A549 (cell line): ENCODE results near the gene ZNF827. TPM values are rescaled to one million over a fixed set of nuclear protein-coding genes. Genes with fewer than 3 reads are reported as not detected.

Source experiments
- ATAC-seq, 2 experiments: fragments of 200-7000 bp in 1 of 2; fragments of >200 bp in 1 of 2; cut with Nextera tagmentation in 1 of 2; cut with Tn5 transposase in 1 of 2; 3 replicates each; pipeline versions ENCODE4 v1.8.0 to v1.9.1; 2018 to 2020; ENCODE audit warnings: mild to moderate bottlenecking in 1 of 2, moderate library complexity in 1 of 2
- CTCF ChIA-PET: fragments of 300-600 bp; sonication (Branson Sonifier 250); formaldehyde crosslinking; extraction: SDS; loops from one replicate; lab custom pipeline; 2021; ENCODE audit warnings: antibody characterized with exemption, inconsistent platforms; lab: Yijun Ruan, JAX
- POLR2A ChIA-PET: fragments of 350-600 bp; formaldehyde crosslinking; extraction: SDS; loops from one replicate; lab custom pipeline; 2021; ENCODE audit warnings: antibody characterized with exemption, inconsistent platforms; lab: Yijun Ruan, JAX
- DNase-seq, 2 experiments: peaks; one replicate each; pipeline versions ENCODE4 v3.0.0 to v3.0.0-alpha.2; 2011 to 2016; ENCODE audit warnings: low read depth in 1 of 2, low spot score in 1 of 2
- FAIRE-seq: peaks from 2 replicates; lab custom pipeline; 2011; peaks lifted over from hg19 to GRCh38; lab: Jason Lieb, UNC
- H3K27ac ChIP-seq, 2 experiments: fragments of >200 bp; sonication (Bioruptor Twin); formaldehyde crosslinking; 3 replicates each; pipeline ENCODE4 v1.5.1; 2016 to 2017
- H3K4me1 ChIP-seq: fragments of >200 bp; sonication (Bioruptor Twin); formaldehyde crosslinking; 3 replicates; pipeline ENCODE4 v1.6.1; 2016
- H3K4me2 ChIP-seq: fragments of >200 bp; sonication (Bioruptor Twin); formaldehyde crosslinking; 3 replicates; pipeline ENCODE4 v1.6.1; 2016
- H3K4me3 ChIP-seq: fragments of >200 bp; sonication (Bioruptor Twin); formaldehyde crosslinking; 3 replicates; pipeline ENCODE4 v1.5.1; 2016
- H3K9me3 ChIP-seq: fragments of >200 bp; sonication (Bioruptor Twin); formaldehyde crosslinking; 3 replicates; pipeline ENCODE4 v1.6.1; 2016
- BCL3 ChIP-seq: fragments of >200 bp; sonication (Bioruptor Twin); formaldehyde crosslinking; IDR thresholded peaks from 3 replicates; pipeline ENCODE4 v1.6.1; 2016
- BHLHE40 ChIP-seq: IDR thresholded peaks from 2 replicates; pipeline ENCODE4 v1.6.1; 2012; ENCODE audit warnings: low read depth, low read length, inconsistent platforms
- CBX2 ChIP-seq: fragments of 200-600 bp; sonication (generic); IDR thresholded peaks from 2 replicates; pipeline ENCODE4 v1.6.1; 2016; ENCODE audit warnings: low read depth, mild to moderate bottlenecking, borderline replicate concordance
- CBX8 ChIP-seq: fragments of 200-600 bp; sonication (generic); IDR thresholded peaks from 2 replicates; pipeline ENCODE4 v1.6.1; 2016
- CEBPB ChIP-seq, 2 experiments: fragments of >200 bp in 1 of 2; sonication (Bioruptor Twin) in 1 of 2; formaldehyde crosslinking in 1 of 2; IDR thresholded peaks; 2 replicates each; pipeline ENCODE4 v1.6.1; 2012 to 2016
- CTCF ChIP-seq: fragments of >200 bp; sonication (Bioruptor Twin); formaldehyde crosslinking; IDR thresholded peaks from 3 replicates; pipeline ENCODE4 v1.5.1; 2016
- E2F6 ChIP-seq: IDR thresholded peaks from 2 replicates; pipeline ENCODE4 v1.6.1; 2012; ENCODE audit warnings: low read depth, borderline replicate concordance
- EHF ChIP-seq: fragments of 250-450 bp; sonication (Bioruptor Pico); IDR thresholded peaks from 2 replicates; pipeline ENCODE4 v1.5.0; 2020; ENCODE audit warnings: mild to moderate bottlenecking
- FOSB ChIP-seq: fragments of 250-450 bp; sonication (Bioruptor Pico); IDR thresholded peaks from 2 replicates; pipeline ENCODE4 v1.5.0; 2020; ENCODE audit warnings: mild to moderate bottlenecking, moderate library complexity
- FOXS1 ChIP-seq: fragments of 250-450 bp; sonication (Bioruptor Pico); IDR thresholded peaks from 2 replicates; pipeline ENCODE4 v1.5.0; 2020; ENCODE audit warnings: mild to moderate bottlenecking, moderate library complexity
- GATA3 ChIP-seq: IDR thresholded peaks from 2 replicates; pipeline ENCODE4 v1.6.1; 2012; ENCODE audit warnings: borderline replicate concordance
- HDAC2 ChIP-seq: fragments of 200-600 bp; sonication (generic); IDR thresholded peaks from 2 replicates; pipeline ENCODE4 v1.6.1; 2016
- HES2 ChIP-seq: fragments of >200 bp; sonication (Bioruptor Twin); formaldehyde crosslinking; IDR thresholded peaks from 2 replicates; pipeline ENCODE4 v1.6.1; 2016
- HEYL ChIP-seq: fragments of 250-450 bp; sonication (Bioruptor Pico); IDR thresholded peaks from 2 replicates; pipeline ENCODE4 v1.8.0; 2021; ENCODE audit warnings: mild to moderate bottlenecking, moderate library complexity
- HOXA7 ChIP-seq: fragments of 250-450 bp; sonication (Bioruptor Pico); IDR thresholded peaks from 2 replicates; pipeline ENCODE4 v1.5.0; 2020; ENCODE audit warnings: mild to moderate bottlenecking, moderate library complexity
- HOXB13 ChIP-seq: fragments of 250-450 bp; sonication (Bioruptor Pico); IDR thresholded peaks from 2 replicates; pipeline ENCODE4 v1.5.0; 2020; ENCODE audit warnings: low read depth, mild to moderate bottlenecking, moderate library complexity
- KDM5A ChIP-seq: fragments of 200-600 bp; sonication (generic); IDR thresholded peaks from 2 replicates; pipeline ENCODE4 v1.6.1; 2016; ENCODE audit warnings: antibody characterized with exemption, mild to moderate bottlenecking
- MAFK ChIP-seq: fragments of 450-650 bp; IDR thresholded peaks from 2 replicates; pipeline ENCODE4 v1.6.1; 2014; ENCODE audit not compliant: partially characterized antibody
- NFE2L2 ChIP-seq: fragments of 150-350 bp; conservative IDR thresholded peaks from 2 replicates; pipeline ENCODE4 v1.6.1; 2014; ENCODE audit warnings: low read length
- NR3C1 ChIP-seq: fragments of >200 bp; sonication (Bioruptor Twin); formaldehyde crosslinking; IDR thresholded peaks from 3 replicates; pipeline ENCODE4 v1.6.1; 2017
- PBX3 ChIP-seq: IDR thresholded peaks from 2 replicates; pipeline ENCODE4 v1.6.1; 2012
- PHF8 ChIP-seq: fragments of 200-600 bp; sonication (generic); IDR thresholded peaks from 2 replicates; pipeline ENCODE4 v1.6.1; 2016; ENCODE audit warnings: low read depth, mild to moderate bottlenecking, antibody characterized with exemption, moderate library complexity, borderline replicate concordance
- POLR2A ChIP-seq: IDR thresholded peaks from 2 replicates; pipeline ENCODE4 v1.6.1; 2012; ENCODE audit warnings: mild to moderate bottlenecking, low read length
- RAD21 ChIP-seq, 2 experiments: fragments of >200 bp in 1 of 2; sonication (Bioruptor Twin) in 1 of 2; formaldehyde crosslinking in 1 of 2; IDR thresholded peaks in 1 of 2; conservative IDR thresholded peaks in 1 of 2; 2 replicates in 1 of 2; 3 replicates in 1 of 2; pipeline ENCODE4 v1.6.1; 2012 to 2018; ENCODE audit warnings: inconsistent platforms in 1 of 2
- RCOR1 ChIP-seq: fragments of 150-350 bp; IDR thresholded peaks from 2 replicates; pipeline ENCODE4 v1.6.1; 2014; ENCODE audit warnings: antibody characterized with exemption, low read length, low read depth
- RFX5 ChIP-seq: fragments of 450-650 bp; IDR thresholded peaks from 2 replicates; pipeline ENCODE4 v1.7.1; 2014; ENCODE audit warnings: antibody characterized with exemption, mild to moderate bottlenecking, moderate library complexity
- USF2 ChIP-seq: fragments of 450-650 bp; IDR thresholded peaks from 2 replicates; pipeline ENCODE4 v1.6.1; 2014; ENCODE audit warnings: antibody characterized with exemption
- ZC3H11A ChIP-seq: fragments of 450-650 bp; IDR thresholded peaks from 2 replicates; pipeline ENCODE4 v1.6.1; 2014; ENCODE audit warnings: antibody characterized with exemption, mild to moderate bottlenecking
- ZSCAN20 ChIP-seq: fragments of 250-450 bp; sonication (Bioruptor Pico); IDR thresholded peaks from 2 replicates; pipeline ENCODE4 v1.8.0; 2022; ENCODE audit warnings: mild to moderate bottlenecking, moderate library complexity
- WGBS: methylation state at CpG from one replicate; pipeline ENCODE4 v1.1.6; 2017; ENCODE audit errors: missing lambda C conversion rate; 5-methylcytosine and 5-hydroxymethylcytosine counted together
- polyA plus RNA-seq, 4 experiments: library from polyadenylated mRNA; depleted of rRNA in 3 of 4; stranded (reverse); fragments of >200 nt; fragmentation: RNase III in 1 of 4; extraction: RNeasy Plus Mini Kit Qiagen cat#74134 plus additional on column Dnase treatment in 1 of 4; gene quantifications; 2 replicates in 3 of 4; 3 replicates in 1 of 4; pipeline ENCODE4 v1.2.3, GENCODE V29; 2011 to 2017

ZNF827 gene
- polyA plus RNA-seq, 2 of the 4 experiments (the other 2 are of a cell fraction) = 3.8 to 4.2 TPM

GRCh38 chr4:145888393-145888792 is 50.2 kb downstream of the ZNF827 start:
- FAIRE-seq = no peak

GRCh38 chr4:145887241-145887991 is 51.2 kb downstream of the ZNF827 start:
- H3K27ac ChIP-seq = no peak overlapping the region
- CTCF ChIA-PET = interaction anchor here (1.2 to 2.0 kb wide), 2 partner anchors 21 to 151 kb away, joined by 3 to 4 read pairs; no protein-coding TSS in a partner anchor
- H3K4me1 ChIP-seq = no peaks in the 10 kb centered on the region
- DNase-seq (no peak), FAIRE-seq (no peak), ATAC-seq (no peak)
- 85% methylated on average over 11 of the region's 11 CpGs for WGBS
- H3K9me3 ChIP-seq = no peaks in the 10 kb centered on the region
- no peak for TF ChIP-seq POLR2A
- TF ChIP-seq CBX2 = no peak
- TF ChIP-seq RAD21 (conservative IDR thresholded peaks at IDR 0.05 in 1 of 2, IDR thresholded peaks at IDR 0.05 in 1 of 2) = peak in 1 of 2 experiments; percentile 21; a peak in 1 of 5 replicates
- no peak for TF ChIP-seq PBX3
- TF ChIP-seq KDM5A = no peak
- no peak overlapping the region for H3K4me2 ChIP-seq
- POLR2A ChIA-PET = no interaction called here
- no peak overlapping the region for H3K4me3 ChIP-seq

More at GRCh38 chr4:145888393-145888792, 50.2 kb downstream of the ZNF827 start:
- Histone ChIP-seq H3K4me1 (no peaks in the 10 kb centered on the region), H3K4me2 (no peak overlapping the region), H3K4me3 (no peak overlapping the region), H3K27ac (no peak overlapping the region)
- POLR2A ChIA-PET = no interaction called here
- no peak for ATAC-seq
- CTCF ChIA-PET = interaction anchor here (0.7 to 2.0 kb wide), 3 partner anchors 14 to 152 kb away, joined by 3 to 4 read pairs (median 3); no protein-coding TSS in a partner anchor
- WGBS = 93% methylated on average over 2 of the region's 2 CpGs
- no peak for TF ChIP-seq CTCF
- no peak for TF ChIP-seq EHF (CRISPR knock-in tag)
- no peak for TF ChIP-seq HOXB13 (CRISPR knock-in tag)
- TF ChIP-seq PHF8 = no peak
- no peak for TF ChIP-seq HOXA7 (CRISPR knock-in tag)
- no peak for TF ChIP-seq ZSCAN20
- no peak for TF ChIP-seq ZC3H11A
- no peak for TF ChIP-seq CEBPB (IDR thresholded peaks at IDR 0.05)
- TF ChIP-seq GATA3 = no peak
- TF ChIP-seq HDAC2 = no peak
- no peak for TF ChIP-seq NFE2L2
- TF ChIP-seq NR3C1 = no peak
- no peak for TF ChIP-seq RAD21 (conservative IDR thresholded peaks at IDR 0.05 in 1 of 2, IDR thresholded peaks at IDR 0.05 in 1 of 2)
- no peak for TF ChIP-seq BHLHE40
- TF ChIP-seq, all 56 proteins: peak for 0
- no peak for DNase-seq
- H3K9me3 ChIP-seq = no peaks in the 10 kb centered on the region

GRCh38 chr4:145886871-145887240 is 51.8 kb downstream of the ZNF827 start:
- ATAC-seq (no peak), FAIRE-seq (no peak), DNase-seq (no peak)
- H3K4me1 ChIP-seq = no peaks in the 10 kb centered on the region
- no peak overlapping the region for H3K4me3 ChIP-seq
- H3K4me2 ChIP-seq = no peak overlapping the region
- no peak overlapping the region for H3K27ac ChIP-seq
- no peaks in the 10 kb centered on the region for H3K9me3 ChIP-seq
- ChIA-PET CTCF (interaction anchor here (2.0 kb wide), 1 partner anchor 151 kb away, joined by 4 read pairs; no protein-coding TSS in a partner anchor), POLR2A (no interaction called here)
- no peak for TF ChIP-seq HES2
- no peak for TF ChIP-seq CEBPB (IDR thresholded peaks at IDR 0.05)
- TF ChIP-seq HOXB13 (CRISPR knock-in tag) = no peak
- no peak for TF ChIP-seq RCOR1
- TF ChIP-seq MAFK = no peak
- no peak for TF ChIP-seq ZSCAN20
- no peak for TF ChIP-seq PHF8
- no peak for TF ChIP-seq BCL3
- TF ChIP-seq CBX8 = no peak
- TF ChIP-seq FOSB = no peak
- no peak for TF ChIP-seq RFX5
- no peak for TF ChIP-seq KDM5A
- TF ChIP-seq FOXS1 (CRISPR knock-in tag) = no peak
- no peak for TF ChIP-seq NR3C1
- no peak for TF ChIP-seq HEYL (CRISPR knock-in tag)
- no peak for TF ChIP-seq HOXA7 (CRISPR knock-in tag)
- TF ChIP-seq E2F6 = no peak
- TF ChIP-seq RAD21 (conservative IDR thresholded peaks at IDR 0.05 in 1 of 2, IDR thresholded peaks at IDR 0.05 in 1 of 2) = no peak
- no peak for TF ChIP-seq USF2
